HepG2 (cell line): ENCODE results near the gene COX14. TPM values are rescaled to one million over a fixed set of nuclear protein-coding genes. Genes with fewer than 3 reads are reported as not detected.

Source experiments
- ARNT2 ChIP-seq: sonication (generic); formaldehyde crosslinking; IDR thresholded peaks from 2 replicates; pipeline ENCODE4 v1.8.0; 2022; ENCODE audit warnings: mild to moderate bottlenecking, low read depth, missing genetic modification reagents, moderate library complexity
- HNF4A ChIP-seq: sonication (generic); formaldehyde crosslinking; IDR thresholded peaks from 2 replicates; pipeline ENCODE4 v1.4.0; 2020; ENCODE audit warnings: missing genetic modification reagents
- IRF1 ChIP-seq: sonication (generic); formaldehyde crosslinking; IDR thresholded peaks from 2 replicates; pipeline ENCODE4 v1.4.0; 2020; ENCODE audit warnings: low read depth, mild to moderate bottlenecking, missing genetic modification reagents
- KLF15 ChIP-seq: sonication (generic); formaldehyde crosslinking; IDR thresholded peaks from 2 replicates; pipeline ENCODE4 v1.8.1; 2023; ENCODE audit warnings: borderline replicate concordance, mild to moderate bottlenecking, inconsistent platforms, missing genetic modification reagents, mixed read lengths
- MATR3 ChIP-seq: sonication (generic); formaldehyde crosslinking; IDR thresholded peaks from 2 replicates; pipeline ENCODE4 v1.4.0; 2020; ENCODE audit warnings: missing genetic modification reagents
- NFYC ChIP-seq: IDR thresholded peaks from 2 replicates; pipeline ENCODE4 v1.6.1; 2016; ENCODE audit warnings: missing genetic modification reagents, missing compliant biosample characterization
- RNF2 ChIP-seq: fragments of 450-650 bp; conservative IDR thresholded peaks from 2 replicates; pipeline ENCODE4 v1.6.1; 2016; ENCODE audit warnings: low read depth
- SALL2 ChIP-seq: sonication (generic); formaldehyde crosslinking; IDR thresholded peaks from 2 replicates; pipeline ENCODE4 v1.8.1; 2023; ENCODE audit warnings: mild to moderate bottlenecking, missing genetic modification reagents, inconsistent platforms
- STAT6 ChIP-seq: sonication (generic); formaldehyde crosslinking; IDR thresholded peaks from 2 replicates; pipeline ENCODE4 v1.4.0; 2020; ENCODE audit warnings: missing genetic modification reagents, mild to moderate bottlenecking, borderline replicate concordance
- TFDP1 ChIP-seq: IDR thresholded peaks from 2 replicates; pipeline ENCODE4 v1.6.1; 2016; ENCODE audit warnings: missing compliant biosample characterization, missing genetic modification reagents, borderline replicate concordance
- YEATS2 ChIP-seq: sonication (generic); formaldehyde crosslinking; IDR thresholded peaks from 2 replicates; pipeline ENCODE4 v1.4.0; 2020; ENCODE audit warnings: missing genetic modification reagents, borderline replicate concordance
- ZBTB10 ChIP-seq: sonication (generic); formaldehyde crosslinking; IDR thresholded peaks from 2 replicates; pipeline ENCODE4 v1.4.0; 2020; ENCODE audit warnings: missing genetic modification reagents, borderline replicate concordance
- ZC3H13 ChIP-seq: sonication (generic); formaldehyde crosslinking; IDR thresholded peaks from 2 replicates; pipeline ENCODE4 v1.8.1; 2023; ENCODE audit warnings: mild to moderate bottlenecking, missing genetic modification reagents, moderate library complexity
- ZFP36 ChIP-seq: fragments of 150-350 bp; IDR thresholded peaks from 2 replicates; pipeline ENCODE4 v1.6.1; 2018; ENCODE audit warnings: borderline replicate concordance, low read length, low read depth; ENCODE audit not compliant: partially characterized antibody
- ZNF224 ChIP-seq: sonication (generic); formaldehyde crosslinking; IDR thresholded peaks from 2 replicates; pipeline ENCODE4 v1.5.0; 2020; ENCODE audit warnings: mild to moderate bottlenecking, missing genetic modification reagents
- ZNF264 ChIP-seq: sonication (generic); formaldehyde crosslinking; IDR thresholded peaks from 2 replicates; pipeline ENCODE4 v1.4.0; 2020; ENCODE audit warnings: missing genetic modification reagents
- ZNF414 ChIP-seq: sonication (generic); formaldehyde crosslinking; IDR thresholded peaks from 2 replicates; pipeline ENCODE4 v1.5.0; 2020; ENCODE audit warnings: missing genetic modification reagents
- ZNF530 ChIP-seq: sonication (generic); formaldehyde crosslinking; IDR thresholded peaks from 2 replicates; pipeline ENCODE4 v1.5.0; 2020; ENCODE audit warnings: low read depth, mild to moderate bottlenecking, missing genetic modification reagents
- ZNF564 ChIP-seq: sonication (generic); formaldehyde crosslinking; IDR thresholded peaks from 2 replicates; pipeline ENCODE4 v1.8.1; 2023; ENCODE audit warnings: mild to moderate bottlenecking, missing genetic modification reagents
- ZNF569 ChIP-seq: sonication (generic); formaldehyde crosslinking; IDR thresholded peaks from 2 replicates; pipeline ENCODE4 v1.5.0; 2020; ENCODE audit warnings: mild to moderate bottlenecking, missing genetic modification reagents, moderate library complexity, borderline replicate concordance
- ZNF709 ChIP-seq: sonication (generic); formaldehyde crosslinking; IDR thresholded peaks from 2 replicates; pipeline ENCODE4 v1.5.0; 2020; ENCODE audit warnings: mild to moderate bottlenecking, missing genetic modification reagents
- polyA plus RNA-seq, 8 experiments: library from polyadenylated mRNA; depleted of rRNA in 3 of 8; stranded (reverse) in 7 of 8; unstranded in 1 of 8; fragments of >200 nt; fragmentation: Illumina TruSeq in 4 of 8; extraction: Trizol in 4 of 8; gene quantifications; 2 replicates each; pipeline versions ENCODE4 v1.2.1 to v1.2.3, GENCODE V29; 2011 to 2016; ENCODE audit warnings: low read depth in 4 of 8, missing spikeins in 1 of 8, mixed read lengths in 1 of 8; ENCODE audit not compliant: insufficient read depth in 1 of 8
- total RNA-seq, 5 experiments: library from RNA; depleted of rRNA; stranded (reverse); fragments of >200 nt; fragmentation: Illumina TruSeq; extraction: Trizol; gene quantifications; 2 replicates each; pipeline ENCODE4 v1.2.3, GENCODE V29; 2016; ENCODE audit warnings: low read depth in 1 of 5

Gene COX14
- total and polyA plus RNA-seq, 2 of the 13 experiments (the other 11 are each of a cell fraction or from before 2014, with no cell fraction given), result 53.0 to 71.6 TPM

GRCh38 chr12:50084775-50085614 is 27.0 kb upstream of the COX14 start, which contains the start of gene SMARCD1 (continued):
- TF ChIP-seq RNF2, result no peak
- TF ChIP-seq ZNF564 (CRISPR knock-in tag), result no peak
- TF ChIP-seq ZC3H13 (CRISPR knock-in tag), result no peak
- TF ChIP-seq STAT6, result peak; percentile 50; the same call in 1 of the 2 replicates
- TF ChIP-seq ZNF224 (CRISPR knock-in tag), result no peak
- 0 out of 2 replicates have a peak, but pooled peaks have one; percentile 19 for TF ChIP-seq ARNT2 (CRISPR knock-in tag)
- TF ChIP-seq HNF4A, result peak; percentile 10; the same call in 1 of the 2 replicates
- TF ChIP-seq ZNF530, result no peak
- 0 out of 2 replicates have a peak, but pooled peaks have one; percentile 30 for TF ChIP-seq SALL2
- TF ChIP-seq TFDP1 (CRISPR knock-in tag), result 0 out of 2 replicates have a peak, but pooled peaks have one; percentile 9
- TF ChIP-seq YEATS2 (CRISPR knock-in tag), result 0 out of 2 replicates have a peak, but pooled peaks have one; percentile 40
- TF ChIP-seq IRF1 (CRISPR knock-in tag), result no peak
- TF ChIP-seq MATR3, result no peak
- TF ChIP-seq ZNF569 (CRISPR knock-in tag), result no peak
- TF ChIP-seq ZNF709, result no peak
- TF ChIP-seq KLF15 (CRISPR knock-in tag), result no peak
- TF ChIP-seq ZNF264 (CRISPR knock-in tag), result no peak
- TF ChIP-seq ZBTB10 (CRISPR knock-in tag), result no peak
- TF ChIP-seq ZNF414 (CRISPR knock-in tag), result no peak
- TF ChIP-seq ZFP36, result no peak
- TF ChIP-seq NFYC (CRISPR knock-in tag), result no peak
